22Rv1 (cell line): ENCODE data around the gene IFT43.

Source experiments
- H3K27ac ChIP-seq: fragments of 450-650 bp; 2 replicates; pipeline ENCODE4 v1.5.1; 2017
- CTCF ChIP-seq: fragments of 450-650 bp; IDR thresholded peaks from 2 replicates; pipeline ENCODE4 v1.5.1; 2017; ENCODE audit warnings: mild to moderate bottlenecking
- ZFX ChIP-seq: fragments of 450-650 bp; IDR thresholded peaks from 2 replicates; pipeline ENCODE4 v1.6.1; 2017; ENCODE audit warnings: antibody characterized with exemption, borderline replicate concordance

Gene IFT43

GRCh38 chr14:76133103-76133502 is 147.5 kb downstream of the IFT43 start:
- no peak overlapping the region for H3K27ac ChIP-seq

More at GRCh38 chr14:76133103-76133502, 147.5 kb downstream of the IFT43 start:
- TF ChIP-seq ZFX: no peak
- TF ChIP-seq CTCF: no peak
